Motor neuron (in vitro differentiated cells): Measurements from ENCODE around the gene LRRC30. TPM values are rescaled to one million over a fixed set of nuclear protein-coding genes. Genes with fewer than 3 reads are reported as not detected.

Source experiments
- ATAC-seq, 8 experiments: fragments of 200-7000 bp; cut with Tn5 transposase; replicated peaks in 6 of 8; 2 replicates each; pipeline ENCODE4 v1.8.0; 2021; ENCODE audit warnings: mild to moderate bottlenecking in 8 of 8, moderate library complexity in 8 of 8
- H3K27ac ChIP-seq, 2 donors: fragments of 250-450 bp; sonication (Bioruptor Pico); 2 replicates each; pipeline ENCODE4 v1.9.0; 2021; ENCODE audit warnings: antibody characterized with exemption in 2 of 2, mild to moderate bottlenecking in 2 of 2, moderate library complexity in 1 of 2
- H3K4me1 ChIP-seq, 2 donors: fragments of 250-450 bp; sonication (Bioruptor Pico); replicated peaks in 1 of 2; 2 replicates each; pipeline ENCODE4 v1.6.1; 2021; ENCODE audit warnings: antibody characterized with exemption in 2 of 2, mild to moderate bottlenecking in 2 of 2, moderate library complexity in 1 of 2
- H3K4me3 ChIP-seq, 5 donors: fragments of 250-450 bp; sonication (Bioruptor Pico); 2 replicates each; pipeline ENCODE4 v1.9.0; 2021; ENCODE audit warnings: antibody characterized with exemption in 5 of 5, mild to moderate bottlenecking in 5 of 5, moderate library complexity in 4 of 5
- WGBS, 10 experiments: fragments of 450-650 bp; shearing (Covaris generic); methylation state at CpG; one replicate each; pipeline ENCODE4 v1.0.0; 2022; 5-methylcytosine and 5-hydroxymethylcytosine counted together
- in situ Hi-C, 9 experiments: fragments of 400-800 bp; cut with MboI; loops; one replicate each; pipeline ENCODE4 v1.15.0; 2021; ENCODE audit warnings: low sequenced_read_pairs in 9 of 9, low pct_unique_long_range_greater_than_20kb in 2 of 9; ENCODE audit not compliant: unreplicated experiment in 9 of 9
- total RNA-seq, 8 experiments: library from RNA; unstranded; fragments of 300-600 nt; gene quantifications; 2 replicates each; pipeline versions ENCODE4 v1.2.3 to v1.2.4, GENCODE V29; 2022

LRRC30 gene
- total RNA-seq, 8 experiments from 2014 or later: 0.90 TPM; not detected in 7

- no peak overlapping the region for H3K27ac ChIP-seq
- in situ Hi-C loops: loop anchor here in 1 of 9 experiments (25.0 kb wide), 1 partner anchor 88 kb away; no protein-coding TSS in a partner anchor
- WGBS, 10 experiments: 3 to 100% (median 85%) methylated on average over 1 to 6 of the region's 6 CpGs; no CpG with 5 or more reads in 2 of the 10 experiments
- H3K4me1 ChIP-seq: peaks cover 0 to 3% of the 10 kb centered on the region in 2 donors
- ATAC-seq: no peak
- no peak overlapping the region for H3K4me3 ChIP-seq
Measured at GRCh38 chr18:7248877-7249276, 18.0 kb downstream of the LRRC30 start.

- in situ Hi-C loops: loop anchor here in 2 of 9 experiments (10.0 to 25.0 kb wide), 2 partner anchors 311 to 1233 kb away; partner anchors contain the start of gene PTPRM (in 1 of the 2)
- no peak overlapping the region for H3K27ac ChIP-seq
- H3K4me3 ChIP-seq: no peak overlapping the region
- ATAC-seq: peak in 3 of 8 experiments; percentile 4 to 55 (median 30)
- peaks cover 0 to 3% of the 10 kb centered on the region in 2 donors for H3K4me1 ChIP-seq
- 10 to 90% (median 69%) methylated on average over 1 to 4 of the region's 5 CpGs; no CpG with 5 or more reads in 4 of the 10 experiments for WGBS, 10 experiments
Measured at GRCh38 chr18:7254163-7254562, 23.3 kb downstream of the LRRC30 start.

DNA sequence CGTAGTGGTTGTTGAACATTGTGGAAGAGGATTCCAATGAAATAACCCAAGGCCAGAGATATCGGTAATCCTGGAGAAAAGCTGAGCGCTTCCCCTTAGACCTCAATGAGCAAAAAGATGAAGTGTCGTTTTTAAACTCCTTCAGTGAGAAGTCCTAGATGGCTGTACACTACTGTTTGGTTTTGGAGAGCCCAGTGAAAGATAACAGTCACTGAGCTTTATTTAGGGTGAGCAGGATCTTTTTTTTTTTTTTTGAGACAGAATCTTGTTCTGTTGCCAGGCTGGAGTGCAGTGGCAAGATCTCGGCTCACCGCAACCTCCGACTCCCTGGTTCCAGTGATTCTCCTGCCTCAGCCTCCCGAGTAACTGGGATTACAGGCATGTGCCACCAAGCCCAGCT lies 24.2 kb downstream of the LRRC30 start:
- 37 to 100% (median 94%) methylated on average over 1 to 8 of the region's 8 CpGs; no CpG with 5 or more reads in 2 of the 10 experiments for WGBS, 10 experiments
- no peaks in the 10 kb centered on the region for H3K4me1 ChIP-seq
- in situ Hi-C loops: loop anchor here in 2 of 9 experiments (10.0 to 25.0 kb wide), 2 partner anchors 310 to 1232 kb away; partner anchors contain the start of gene PTPRM (in 1 of the 2)
- no peak for ATAC-seq
- H3K27ac ChIP-seq: no peak overlapping the region
- no peak overlapping the region for H3K4me3 ChIP-seq

DNA sequence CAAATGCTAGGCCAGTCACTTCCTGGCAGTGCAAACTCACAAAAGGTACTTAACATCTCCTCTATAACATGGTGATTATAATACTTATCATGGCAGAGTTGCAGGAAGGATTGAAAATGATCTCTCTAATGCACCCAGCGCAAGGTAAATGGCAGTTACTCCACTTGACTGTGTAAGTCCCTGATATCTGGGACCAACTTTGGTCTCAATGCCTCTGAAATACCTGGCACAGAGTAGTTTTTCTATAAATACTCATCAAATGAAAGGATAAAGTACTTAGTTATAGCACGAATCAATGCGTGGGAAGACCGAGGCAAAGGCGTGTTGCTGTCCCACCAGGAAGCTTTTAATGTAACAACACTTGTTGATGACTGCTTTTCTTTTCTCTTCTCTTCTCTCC lies 24.8 kb downstream of the LRRC30 start:
- H3K27ac ChIP-seq: no peak overlapping the region
- 75 to 100% (median 94%) methylated on average over 2 to 5 of the region's 5 CpGs; no CpG with 5 or more reads in 1 of the 10 experiments for WGBS, 10 experiments
- in situ Hi-C loops: loop anchor here in 2 of 9 experiments (10.0 to 25.0 kb wide), 2 partner anchors 309 to 1232 kb away; partner anchors contain the start of gene PTPRM (in 1 of the 2)
- H3K4me3 ChIP-seq: no peak overlapping the region
- H3K4me1 ChIP-seq: no peaks in the 10 kb centered on the region
- no peak for ATAC-seq

GRCh38 chr18:7256618-7257425 lies 25.9 kb downstream of the LRRC30 start:
- Histone ChIP-seq H3K27ac (no peak overlapping the region), H3K4me3 (no peak overlapping the region), H3K4me1 (no peaks in the 10 kb centered on the region)
- ATAC-seq: peak in 3 of 8 experiments; percentile 46 to 90 (median 65)
- 6 to 100% (median 57%) methylated on average over 1 to 9 of the region's 10 CpGs; no CpG with 5 or more reads in 1 of the 10 experiments for WGBS, 10 experiments
- in situ Hi-C loops: loop anchor here in 2 of 9 experiments (10.0 to 25.0 kb wide), 2 partner anchors 308 to 1230 kb away; partner anchors contain the start of gene PTPRM (in 1 of the 2)

GRCh38 chr18:7257426-7257740 lies 26.5 kb downstream of the LRRC30 start:
- H3K4me3 ChIP-seq: no peak overlapping the region
- ATAC-seq: peak in 1 of 8 experiments; percentile 25
- no peaks in the 10 kb centered on the region for H3K4me1 ChIP-seq
- 17 to 100% (median 79%) methylated on average over 1 to 3 of the region's 3 CpGs; no CpG with 5 or more reads in 1 of the 10 experiments for WGBS, 10 experiments
- in situ Hi-C loops: loop anchor here in 2 of 9 experiments (10.0 to 25.0 kb wide), 2 partner anchors 307 to 1230 kb away; partner anchors contain the start of gene PTPRM (in 1 of the 2)
- no peak overlapping the region for H3K27ac ChIP-seq

DNA sequence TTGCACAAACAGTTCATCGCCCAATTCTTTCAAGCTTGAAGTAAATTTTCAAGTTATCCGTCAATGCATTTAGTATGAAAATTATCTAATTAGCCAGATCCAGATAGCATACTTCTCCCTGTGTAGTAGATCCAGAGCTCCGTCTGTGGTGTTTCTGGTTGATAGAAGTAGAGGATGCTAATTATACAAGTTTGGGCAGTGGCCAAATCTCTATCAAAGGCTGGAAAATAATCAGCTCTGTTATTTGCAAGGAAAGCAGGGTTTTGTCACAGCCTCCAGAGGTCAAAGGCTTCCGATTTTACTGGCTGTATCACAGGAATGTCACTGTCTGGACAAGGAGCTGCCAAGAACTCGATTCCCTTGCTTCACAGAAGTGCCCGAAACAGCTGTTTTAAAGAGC lies 28.6 kb downstream of the LRRC30 start:
- whole genome bisulfite sequencing, 10 experiments: 40 to 100% (median 90%) methylated on average over 1 to 6 of the region's 6 CpGs
- in situ Hi-C loops: loop anchor here in 2 of 9 experiments (10.0 to 25.0 kb wide), 2 partner anchors 305 to 1228 kb away; partner anchors contain the start of gene PTPRM (in 1 of the 2)
- Histone ChIP-seq H3K27ac (no peak overlapping the region), H3K4me1 (no peaks in the 10 kb centered on the region), H3K4me3 (no peak overlapping the region)
- ATAC-seq: no peak

GRCh38 chr18:7261199-7261598 lies 30.3 kb downstream of the LRRC30 start:
- 20 to 100% (median 90%) methylated on average over 1 to 2 of the region's 3 CpGs; no CpG with 5 or more reads in 2 of the 10 experiments for WGBS, 10 experiments
- H3K4me3 ChIP-seq: no peak overlapping the region
- H3K4me1 ChIP-seq: no peaks in the 10 kb centered on the region
- no peak for ATAC-seq
- no peak overlapping the region for H3K27ac ChIP-seq
- in situ Hi-C loops: loop anchor here in 1 of 9 experiments (25.0 kb wide), 1 partner anchor 1226 kb away; no protein-coding TSS in a partner anchor

DNA sequence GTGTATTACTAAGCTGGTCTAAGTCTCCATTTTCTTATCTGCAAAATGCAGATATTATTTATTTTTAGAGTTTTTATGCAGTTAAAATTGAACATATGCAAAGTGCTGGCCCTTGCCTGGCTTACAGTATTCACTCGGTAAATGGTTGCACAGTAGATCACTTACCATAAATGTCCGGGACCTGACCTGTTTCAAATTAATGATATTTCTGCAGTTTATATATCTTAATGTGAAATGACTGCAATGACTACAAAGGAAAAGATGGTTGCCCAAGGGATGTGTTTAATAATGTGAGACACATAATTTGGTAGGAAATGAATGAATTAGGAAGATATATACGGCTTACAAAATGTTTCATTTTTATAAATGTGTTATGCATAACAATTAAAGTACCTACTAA lies 37.1 kb downstream of the LRRC30 start:
- ATAC-seq: peak in 2 of 8 experiments; percentile 19 to 64
- H3K27ac ChIP-seq: no peak overlapping the region
- H3K4me1 ChIP-seq: peaks cover 0 to 4% of the 10 kb centered on the region in 2 donors
- no peak overlapping the region for H3K4me3 ChIP-seq
- WGBS, 10 experiments: 25 to 93% (median 83%) methylated on average over 2 to 3 of the region's 3 CpGs; no CpG with 5 or more reads in 1 of the 10 experiments
- in situ Hi-C loops: loop anchor here in 1 of 9 experiments (25.0 kb wide), 1 partner anchor 1219 kb away; no protein-coding TSS in a partner anchor

GRCh38 chr18:7269942-7270341 lies 39.1 kb downstream of the LRRC30 start:
- Histone ChIP-seq H3K27ac (no peak overlapping the region), H3K4me1 (peaks cover 0 to 4% of the 10 kb centered on the region in 2 donors), H3K4me3 (no peak overlapping the region)
- ATAC-seq: no peak
- in situ Hi-C loops: loop anchor here in 1 of 9 experiments (25.0 kb wide), 1 partner anchor 1217 kb away; no protein-coding TSS in a partner anchor
- 60 to 100% (median 92%) methylated on average over 1 to 6 of the region's 6 CpGs; no CpG with 5 or more reads in 4 of the 10 experiments for WGBS, 10 experiments

DNA sequence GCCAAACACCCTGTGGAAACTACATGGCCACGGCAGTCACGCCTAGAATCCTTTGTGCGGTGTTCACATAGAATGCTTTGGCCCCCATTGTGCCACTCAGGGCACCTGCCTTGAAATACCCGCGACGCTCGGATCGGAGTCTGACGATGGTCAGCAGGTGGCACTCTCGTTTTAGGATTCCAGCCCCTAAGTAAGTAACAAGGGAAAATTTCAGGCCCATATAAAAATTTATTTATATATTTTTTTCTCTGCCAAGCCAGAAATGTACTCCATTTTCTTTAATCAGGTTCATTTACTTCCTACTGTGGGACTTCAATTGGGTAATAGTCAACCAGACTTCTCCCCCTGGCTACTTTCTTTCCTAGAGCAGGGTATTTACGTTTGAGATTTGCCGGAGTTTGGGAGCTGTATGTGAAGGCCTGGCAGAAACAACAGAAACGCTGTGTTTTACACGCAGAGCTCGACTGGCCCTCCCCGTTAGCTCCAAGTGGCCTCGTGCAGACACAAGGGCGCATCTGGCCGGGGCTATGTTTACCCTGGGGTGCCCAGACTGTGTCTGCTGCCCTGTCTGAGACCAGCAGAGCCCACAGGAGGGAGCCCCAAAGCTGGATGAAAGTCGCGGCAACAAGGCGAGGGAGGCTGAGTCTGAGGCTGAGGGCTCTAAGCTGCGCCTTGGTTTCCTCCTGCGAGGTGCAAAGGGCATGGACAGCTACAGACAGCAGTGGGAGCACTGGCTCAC lies 41.6 kb downstream of the LRRC30 start:
- in situ Hi-C loops: loop anchor here in 1 of 9 experiments (25.0 kb wide), 1 partner anchor 1215 kb away; no protein-coding TSS in a partner anchor
- no peak overlapping the region for H3K4me3 ChIP-seq
- ATAC-seq: peak; percentile 67 to 92 (median 72)
- 26 to 92% (median 35%) methylated on average over 3 to 19 of the region's 24 CpGs; no CpG with 5 or more reads in 1 of the 10 experiments for WGBS, 10 experiments
- no peak overlapping the region for H3K27ac ChIP-seq
- peaks cover 0 to 4% of the 10 kb centered on the region in 2 donors for H3K4me1 ChIP-seq

DNA sequence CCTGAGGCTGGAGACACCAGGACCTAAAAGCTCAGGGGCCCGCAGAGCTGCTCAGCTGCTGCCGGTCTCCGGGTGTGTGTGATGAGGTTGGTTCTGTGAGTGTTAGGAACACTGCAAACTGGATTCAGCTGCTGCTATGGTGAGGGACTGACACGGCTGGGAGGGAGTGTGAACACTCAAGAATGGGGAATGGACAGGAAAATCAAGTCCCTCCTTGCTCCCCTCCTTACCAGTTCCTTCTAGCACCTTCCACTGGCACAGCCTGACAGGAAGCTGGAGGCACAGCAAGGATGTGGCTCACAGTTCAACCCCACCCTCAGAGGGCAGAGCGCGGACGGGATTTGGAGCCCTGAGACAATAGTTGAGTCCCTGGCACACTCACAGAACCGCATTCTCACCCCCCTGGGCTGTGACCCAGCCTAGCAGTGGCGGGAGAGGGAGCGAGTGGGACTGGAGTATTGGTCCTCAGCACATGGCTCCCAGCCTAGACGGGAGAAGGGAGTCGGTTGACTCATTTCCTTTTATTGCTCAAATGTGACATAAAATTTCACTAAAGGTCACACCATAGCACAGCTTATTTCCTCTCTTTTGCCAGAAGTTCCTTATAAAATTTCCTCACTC lies 42.5 kb downstream of the LRRC30 start:
- no peak overlapping the region for H3K4me3 ChIP-seq
- in situ Hi-C loops: loop anchor here in 1 of 9 experiments (25.0 kb wide), 1 partner anchor 1214 kb away; no protein-coding TSS in a partner anchor

More for the DNA sequence above, 42.5 kb downstream of the LRRC30 start:
- peak in 4 of 8 experiments; percentile 24 to 65 (median 36) for ATAC-seq
- 5 to 100% (median 85%) methylated on average over 1 to 7 of the region's 12 CpGs; no CpG with 5 or more reads in 4 of the 10 experiments for WGBS, 10 experiments
- H3K4me1 ChIP-seq: peaks cover 0 to under 1% of the 10 kb centered on the region in 2 donors
- H3K27ac ChIP-seq: no peak overlapping the region
